Neural cell (in vitro differentiated cells): ENCODE data around the gene ANXA10. TPM values are rescaled to one million over a fixed set of nuclear protein-coding genes. Genes with fewer than 3 reads are reported as not detected.
"Not testable (repeated sequence)": the region's sequence is repeated elsewhere in the genome, so short reads cannot be mapped to it uniquely, and the experiment has no call there.

Experiments
- H2AFZ ChIP-seq: fragments of 200-600, 300-800 bp; sonication (generic), shearing (Covaris generic); 2 replicates; pipeline ENCODE4 v1.6.0; 2014; ENCODE audit warnings: low read depth, mild to moderate bottlenecking, antibody characterized with exemption, low read length, moderate library complexity
- H3F3A ChIP-seq: fragments of 200-600 bp; shearing (Covaris generic); 2 replicates; pipeline ENCODE4 v1.6.1; 2016; ENCODE audit warnings: mild to moderate bottlenecking, moderate library complexity, mixed read lengths, antibody characterized with exemption, low read length; ENCODE audit not compliant: insufficient read depth, poor library complexity, severe bottlenecking
- H3K27ac ChIP-seq: fragments of 200-600, 300-800 bp; sonication (generic), shearing (Covaris generic); 2 replicates; pipeline ENCODE4 v1.5.1; 2014; ENCODE audit warnings: mild to moderate bottlenecking, low read length, moderate library complexity
- H3K27me3 ChIP-seq: fragments of 300-800, 200-600 bp; sonication (generic), shearing (Covaris generic); 2 replicates; pipeline ENCODE4 v1.6.0; 2014; ENCODE audit warnings: mild to moderate bottlenecking, low read depth, low read length, moderate library complexity; ENCODE audit not compliant: insufficient read depth
- H3K36me3 ChIP-seq: fragments of 300-800, 200-600 bp; sonication (generic), shearing (Covaris generic); 2 replicates; pipeline ENCODE4 v1.5.1; 2014; ENCODE audit warnings: mild to moderate bottlenecking, antibody characterized with exemption, low read length, moderate library complexity; ENCODE audit not compliant: insufficient read depth
- H3K4me2 ChIP-seq: fragments of 300-800, 200-600 bp; sonication (generic), shearing (Covaris generic); 2 replicates; pipeline ENCODE4 v1.6.0; 2014; ENCODE audit warnings: mild to moderate bottlenecking, low read length
- H3K4me3 ChIP-seq: fragments of 300-800, 200-600 bp; sonication (generic), shearing (Covaris generic); 2 replicates; pipeline ENCODE4 v1.5.1; 2014; ENCODE audit warnings: mild to moderate bottlenecking, low read length, moderate library complexity
- H3K79me2 ChIP-seq: fragments of 200-600 bp; shearing (Covaris generic); replicated peaks from 2 replicates; pipeline ENCODE4 v1.6.0; 2014; ENCODE audit warnings: mild to moderate bottlenecking, low read length, moderate library complexity; ENCODE audit not compliant: insufficient read depth
- H3K9ac ChIP-seq: fragments of 300-800, 200-600 bp; sonication (generic), shearing (Covaris generic); 2 replicates; pipeline ENCODE4 v1.6.1; 2016; ENCODE audit warnings: mild to moderate bottlenecking, low read length, mixed read lengths
- H3K9me2 ChIP-seq: fragments of 200-600 bp; shearing (Covaris generic); 2 replicates; pipeline ENCODE4 v1.6.1; 2016; ENCODE audit warnings: mild to moderate bottlenecking, low read length, mixed read lengths; ENCODE audit not compliant: insufficient read depth
- H3K9me3 ChIP-seq: fragments of 200-600, 300-800 bp; sonication (generic), shearing (Covaris generic); 2 replicates; pipeline ENCODE4 v1.6.1; 2016; ENCODE audit warnings: mild to moderate bottlenecking, mixed run types, low read length, moderate library complexity, mixed read lengths
- H4K20me1 ChIP-seq: fragments of 200-600 bp; shearing (Covaris generic); 2 replicates; pipeline ENCODE4 v1.6.1; 2016; ENCODE audit warnings: mild to moderate bottlenecking, mixed run types; ENCODE audit not compliant: insufficient read depth
- EP300 ChIP-seq: fragments of 450-650 bp; conservative IDR thresholded peaks from 2 replicates; pipeline ENCODE4 v1.6.1; 2014; ENCODE audit warnings: antibody characterized with exemption, mild to moderate bottlenecking, moderate library complexity; ENCODE audit not compliant: poor library complexity, severe bottlenecking
- EZH2 ChIP-seq: fragments of 200-600, 300-800 bp; shearing (Covaris generic), sonication (generic); IDR thresholded peaks from 2 replicates; pipeline ENCODE4 v1.6.1; 2014; ENCODE audit warnings: antibody characterized with exemption, low read length, borderline replicate concordance, mild to moderate bottlenecking; ENCODE audit not compliant: insufficient read depth, poor library complexity, severe bottlenecking
- MXI1 ChIP-seq: fragments of 450-650 bp; conservative IDR thresholded peaks from 2 replicates; pipeline ENCODE4 v1.6.1; 2014; ENCODE audit warnings: antibody characterized with exemption, mild to moderate bottlenecking; ENCODE audit not compliant: poor library complexity, severe bottlenecking
- POLR2AphosphoS5 ChIP-seq: IDR thresholded peaks from 2 replicates; pipeline ENCODE4 v1.6.1; 2012
- RAD21 ChIP-seq: fragments of 450-650 bp; conservative IDR thresholded peaks from 2 replicates; pipeline ENCODE4 v1.6.1; 2014; ENCODE audit warnings: antibody characterized with exemption, mild to moderate bottlenecking, moderate library complexity
- SMC3 ChIP-seq: fragments of 450-650 bp; conservative IDR thresholded peaks from 2 replicates; pipeline ENCODE4 v1.6.1; 2014; ENCODE audit warnings: antibody characterized with exemption, mild to moderate bottlenecking, moderate library complexity; ENCODE audit not compliant: poor library complexity
- TAF1 ChIP-seq: IDR thresholded peaks from 2 replicates; pipeline ENCODE4 v1.6.1; 2012; ENCODE audit warnings: low read depth
- polyA plus RNA-seq: library from polyadenylated mRNA; depleted of rRNA; stranded (reverse); fragments of >200 nt; gene quantifications from 2 replicates; pipeline ENCODE4 v1.2.3, GENCODE V29; 2014
- TF ChIP-seq, protein P1 (sequence below): IDR thresholded peaks from 2 replicates; pipeline ENCODE4 v1.6.1; 2012; ENCODE audit warnings: borderline replicate concordance
- TF ChIP-seq, protein P2 (sequence below): fragments of 450-650 bp; IDR thresholded peaks from 2 replicates; pipeline ENCODE4 v1.5.1; 2014; ENCODE audit warnings: antibody characterized with exemption, mild to moderate bottlenecking, moderate library complexity; ENCODE audit not compliant: poor library complexity, severe bottlenecking

ANXA10 gene
- polyA plus RNA-seq, 1 donor from 2014 or later, result not detected

DNA sequence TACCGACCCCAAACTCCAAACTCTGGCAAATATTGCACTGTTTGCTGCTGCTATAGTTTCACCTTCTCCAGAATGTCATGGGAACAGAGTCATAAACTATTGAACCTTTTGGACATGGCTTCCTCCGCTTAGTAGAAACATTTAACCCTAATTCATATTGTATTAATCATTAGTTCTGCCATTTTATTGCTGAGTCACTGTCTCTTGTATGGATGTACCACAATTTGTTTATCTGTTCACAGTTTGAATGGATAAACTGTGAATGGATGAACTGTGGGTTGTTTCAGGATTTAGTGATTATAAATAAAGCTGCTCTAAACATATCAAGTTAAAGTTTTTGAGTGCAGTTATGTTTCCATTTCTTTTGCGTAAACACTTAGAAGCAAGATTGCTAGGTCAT, 10.1 kb downstream of the ANXA10 start:
- Histone ChIP-seq H3K27ac (no peak overlapping the region), H3K36me3 (no peaks in the 10 kb centered on the region)

DNA sequence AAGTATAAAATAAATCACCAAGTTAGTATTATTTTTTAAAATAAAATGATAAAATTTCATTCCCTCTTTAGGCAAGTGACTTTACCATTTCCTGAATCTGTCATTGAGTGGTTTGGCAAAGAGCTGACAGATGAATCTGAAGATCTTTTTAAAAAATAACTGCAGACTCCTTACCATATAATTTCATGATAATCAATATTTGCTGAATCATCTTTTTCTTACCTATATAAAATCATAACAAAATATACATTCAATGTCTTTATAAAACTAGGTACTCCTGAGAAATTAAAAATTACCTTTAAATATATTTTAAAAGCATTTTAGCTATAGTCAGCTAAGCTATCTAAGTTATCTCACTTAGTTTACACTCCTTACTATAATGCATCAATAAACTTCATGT, 17.2 kb downstream of the ANXA10 start:
- Histone ChIP-seq H3K79me2 (no peaks in the 10 kb centered on the region), H3K9me2 (no peaks in the 10 kb centered on the region), H3K9ac (no peak overlapping the region), H2AFZ (no peak overlapping the region), H3F3A (no peaks in the 10 kb centered on the region), H3K4me2 (no peak overlapping the region), H3K27me3 (no peaks in the 10 kb centered on the region), H3K36me3 (no peaks in the 10 kb centered on the region), H3K4me3 (no peak overlapping the region), H3K27ac (no peak overlapping the region), H3K9me3 (no peaks in the 10 kb centered on the region), H4K20me1 (no peaks in the 10 kb centered on the region)
- TF ChIP-seq TAF1 (no peak), SMC3 (no peak), EP300 (no peak), MXI1 (no peak), POLR2AphosphoS5 (no peak), EZH2 (no peak), RAD21 (no peak)
- TF ChIP-seq, protein P1, sequence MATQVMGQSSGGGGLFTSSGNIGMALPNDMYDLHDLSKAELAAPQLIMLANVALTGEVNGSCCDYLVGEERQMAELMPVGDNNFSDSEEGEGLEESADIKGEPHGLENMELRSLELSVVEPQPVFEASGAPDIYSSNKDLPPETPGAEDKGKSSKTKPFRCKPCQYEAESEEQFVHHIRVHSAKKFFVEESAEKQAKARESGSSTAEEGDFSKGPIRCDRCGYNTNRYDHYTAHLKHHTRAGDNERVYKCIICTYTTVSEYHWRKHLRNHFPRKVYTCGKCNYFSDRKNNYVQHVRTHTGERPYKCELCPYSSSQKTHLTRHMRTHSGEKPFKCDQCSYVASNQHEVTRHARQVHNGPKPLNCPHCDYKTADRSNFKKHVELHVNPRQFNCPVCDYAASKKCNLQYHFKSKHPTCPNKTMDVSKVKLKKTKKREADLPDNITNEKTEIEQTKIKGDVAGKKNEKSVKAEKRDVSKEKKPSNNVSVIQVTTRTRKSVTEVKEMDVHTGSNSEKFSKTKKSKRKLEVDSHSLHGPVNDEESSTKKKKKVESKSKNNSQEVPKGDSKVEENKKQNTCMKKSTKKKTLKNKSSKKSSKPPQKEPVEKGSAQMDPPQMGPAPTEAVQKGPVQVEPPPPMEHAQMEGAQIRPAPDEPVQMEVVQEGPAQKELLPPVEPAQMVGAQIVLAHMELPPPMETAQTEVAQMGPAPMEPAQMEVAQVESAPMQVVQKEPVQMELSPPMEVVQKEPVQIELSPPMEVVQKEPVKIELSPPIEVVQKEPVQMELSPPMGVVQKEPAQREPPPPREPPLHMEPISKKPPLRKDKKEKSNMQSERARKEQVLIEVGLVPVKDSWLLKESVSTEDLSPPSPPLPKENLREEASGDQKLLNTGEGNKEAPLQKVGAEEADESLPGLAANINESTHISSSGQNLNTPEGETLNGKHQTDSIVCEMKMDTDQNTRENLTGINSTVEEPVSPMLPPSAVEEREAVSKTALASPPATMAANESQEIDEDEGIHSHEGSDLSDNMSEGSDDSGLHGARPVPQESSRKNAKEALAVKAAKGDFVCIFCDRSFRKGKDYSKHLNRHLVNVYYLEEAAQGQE, result no peak
- TF ChIP-seq, protein P2, sequence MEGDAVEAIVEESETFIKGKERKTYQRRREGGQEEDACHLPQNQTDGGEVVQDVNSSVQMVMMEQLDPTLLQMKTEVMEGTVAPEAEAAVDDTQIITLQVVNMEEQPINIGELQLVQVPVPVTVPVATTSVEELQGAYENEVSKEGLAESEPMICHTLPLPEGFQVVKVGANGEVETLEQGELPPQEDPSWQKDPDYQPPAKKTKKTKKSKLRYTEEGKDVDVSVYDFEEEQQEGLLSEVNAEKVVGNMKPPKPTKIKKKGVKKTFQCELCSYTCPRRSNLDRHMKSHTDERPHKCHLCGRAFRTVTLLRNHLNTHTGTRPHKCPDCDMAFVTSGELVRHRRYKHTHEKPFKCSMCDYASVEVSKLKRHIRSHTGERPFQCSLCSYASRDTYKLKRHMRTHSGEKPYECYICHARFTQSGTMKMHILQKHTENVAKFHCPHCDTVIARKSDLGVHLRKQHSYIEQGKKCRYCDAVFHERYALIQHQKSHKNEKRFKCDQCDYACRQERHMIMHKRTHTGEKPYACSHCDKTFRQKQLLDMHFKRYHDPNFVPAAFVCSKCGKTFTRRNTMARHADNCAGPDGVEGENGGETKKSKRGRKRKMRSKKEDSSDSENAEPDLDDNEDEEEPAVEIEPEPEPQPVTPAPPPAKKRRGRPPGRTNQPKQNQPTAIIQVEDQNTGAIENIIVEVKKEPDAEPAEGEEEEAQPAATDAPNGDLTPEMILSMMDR, result no peak

More for the DNA sequence above, 10.1 kb downstream of the ANXA10 start:
- Histone ChIP-seq H3K9me3 (no peaks in the 10 kb centered on the region), H4K20me1 (no peaks in the 10 kb centered on the region), H2AFZ (no peak overlapping the region), H3K9me2 (no peaks in the 10 kb centered on the region), H3K4me2 (no peak overlapping the region), H3K27me3 (no peaks in the 10 kb centered on the region), H3K79me2 (no peaks in the 10 kb centered on the region), H3K4me3 (no peak overlapping the region), H3K9ac (no peak overlapping the region), H3F3A (no peaks in the 10 kb centered on the region)
- TF ChIP-seq RAD21, result no peak
- no peak for TF ChIP-seq POLR2AphosphoS5
- no peak for TF ChIP-seq EZH2
- no peak for TF ChIP-seq SMC3
- TF ChIP-seq EP300, result no peak
- TF ChIP-seq, protein P2, result no peak
- TF ChIP-seq, protein P1, result no peak
- no peak for TF ChIP-seq TAF1
- TF ChIP-seq MXI1, result no peak

DNA sequence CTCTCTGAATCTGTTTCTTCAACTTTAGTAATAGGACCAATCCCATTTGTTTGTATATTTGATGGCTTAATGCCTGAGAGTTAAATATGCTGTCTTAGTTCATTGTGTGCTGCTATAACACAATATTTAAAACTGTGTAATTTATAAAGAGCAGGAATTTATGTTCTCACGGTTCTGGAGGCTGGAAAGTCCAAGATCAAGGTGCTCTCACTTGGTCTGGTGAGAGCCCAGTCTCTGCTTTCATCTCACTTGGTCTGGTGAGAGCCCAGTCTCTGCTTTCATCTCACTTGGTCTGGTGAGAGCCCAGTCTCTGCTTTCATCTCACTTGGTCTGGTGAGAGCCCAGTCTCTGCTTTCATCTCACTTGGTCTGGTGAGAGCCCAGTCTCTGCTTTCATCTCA, 20.7 kb downstream of the ANXA10 start:
- not testable (repeated sequence) for H3K4me2 ChIP-seq, H3K27ac ChIP-seq, H3K36me3 ChIP-seq, H4K20me1 ChIP-seq, H3K79me2 ChIP-seq, H3K9me2 ChIP-seq, H2AFZ ChIP-seq, H3K27me3 ChIP-seq, H3K4me3 ChIP-seq, H3K9me3 ChIP-seq, H3K9ac ChIP-seq, H3F3A ChIP-seq
